Hematopoietic multipotent progenitor cell treated with erythropoietin and hydrocortisone succinate and interleukin-3 and kit ligand, for 15 days (in vitro differentiated cells): ENCODE data around the gene TGFBI.

Source experiments
- DNase-seq: peaks from one replicate; pipeline ENCODE4 v3.0.0-alpha.2; 2015; ENCODE audit warnings: low spot score

Gene TGFBI

DNA sequence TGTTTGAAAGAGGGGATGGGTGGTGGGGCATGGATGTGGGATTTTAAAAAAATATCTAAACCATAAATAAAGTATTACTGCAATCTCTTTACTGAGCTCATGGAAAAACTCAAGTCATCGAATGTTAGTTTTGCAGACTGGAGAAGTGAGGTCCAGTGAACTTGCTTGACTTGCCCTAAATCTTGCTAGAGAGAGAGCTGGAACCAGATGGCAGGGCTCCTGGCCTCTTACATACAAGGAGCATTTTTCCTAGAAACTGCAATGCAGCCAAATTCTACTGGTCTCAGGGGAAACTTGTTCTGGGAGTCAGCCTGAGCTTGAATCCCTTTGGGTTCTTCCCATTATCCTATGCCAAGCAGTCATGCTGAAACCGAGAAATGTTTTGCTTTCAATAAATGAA is 2.9 kb upstream of the TGFBI start:
- no peak for DNase-seq

GRCh38 chr5:136026636-136027035 is 2.2 kb upstream of the TGFBI start:
- no peak for DNase-seq

DNA sequence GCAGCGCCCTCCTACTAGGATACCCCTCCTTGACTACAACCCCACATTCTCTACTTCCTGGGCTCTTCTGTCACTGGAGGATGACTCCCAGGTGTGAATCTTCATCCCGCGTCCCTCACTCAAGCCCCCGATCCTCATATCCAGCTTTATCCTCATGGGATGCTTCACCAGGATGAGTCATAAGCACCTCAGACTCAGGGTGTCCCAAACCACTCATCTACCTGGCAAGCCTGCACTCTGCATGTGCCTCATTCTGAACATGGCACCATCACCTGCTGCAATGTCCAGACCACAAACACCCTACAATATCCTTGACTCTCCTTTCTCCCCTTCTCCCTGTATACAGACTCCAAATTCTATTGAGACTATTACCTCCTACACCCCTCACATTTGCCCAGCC is 1.5 kb upstream of the TGFBI start:
- DNase-seq = no peak

GRCh38 chr5:136028090-136028489 is 698 bp upstream of the TGFBI start:
- no peak for DNase-seq

DNA sequence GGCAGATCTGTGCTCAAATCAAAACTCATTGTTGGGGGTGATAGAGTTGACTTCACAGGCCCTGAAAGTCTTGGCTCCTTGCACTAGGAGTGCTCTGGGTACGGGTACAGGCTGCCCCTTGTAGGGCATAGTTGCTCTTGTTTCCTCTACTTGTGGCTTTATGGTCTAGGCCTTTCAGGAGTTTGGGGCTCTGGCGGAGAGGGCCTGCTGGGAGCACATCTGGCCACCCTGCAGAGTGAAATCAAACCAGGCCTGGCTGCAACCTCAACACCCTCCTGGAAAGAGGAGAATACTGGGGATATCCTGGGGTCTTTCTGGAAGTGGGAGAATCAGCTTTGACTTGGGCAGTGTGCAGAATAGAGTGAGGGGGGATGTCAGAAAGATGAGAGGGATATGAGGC is 1.5 kb downstream of the TGFBI start:
- DNase-seq = no peak

DNA sequence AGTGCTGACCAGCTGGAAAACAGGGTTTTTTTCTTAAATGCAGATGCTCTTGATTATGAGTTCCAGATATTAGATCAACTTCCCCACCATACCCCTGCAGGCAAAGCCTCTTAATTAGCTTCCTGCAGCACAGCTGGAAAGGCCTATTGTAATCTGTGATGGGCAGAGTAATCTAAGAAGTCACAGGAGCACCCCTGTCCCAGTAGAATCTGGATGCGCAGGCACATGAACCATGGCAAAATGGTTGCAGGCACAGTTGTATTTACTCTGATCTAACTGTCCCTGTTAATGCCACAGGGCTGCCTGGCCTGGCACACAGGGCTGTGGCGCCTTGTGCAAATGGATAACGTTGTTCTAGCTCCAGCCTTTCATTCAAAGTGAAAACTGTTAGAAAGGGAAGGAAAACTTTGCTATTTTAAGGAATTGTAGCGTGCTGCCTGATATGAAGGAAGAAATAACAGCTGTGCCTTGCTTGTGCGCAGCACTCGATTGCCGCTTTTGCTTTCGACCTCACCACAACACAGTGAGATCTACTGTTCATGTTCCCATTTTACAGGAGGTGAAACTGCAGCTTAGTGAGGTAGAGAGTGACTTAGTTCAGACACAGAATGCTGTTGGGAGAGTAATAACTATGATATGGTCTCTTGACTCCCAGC is 2.3 kb downstream of the TGFBI start:
- DNase-seq = no peak

DNA sequence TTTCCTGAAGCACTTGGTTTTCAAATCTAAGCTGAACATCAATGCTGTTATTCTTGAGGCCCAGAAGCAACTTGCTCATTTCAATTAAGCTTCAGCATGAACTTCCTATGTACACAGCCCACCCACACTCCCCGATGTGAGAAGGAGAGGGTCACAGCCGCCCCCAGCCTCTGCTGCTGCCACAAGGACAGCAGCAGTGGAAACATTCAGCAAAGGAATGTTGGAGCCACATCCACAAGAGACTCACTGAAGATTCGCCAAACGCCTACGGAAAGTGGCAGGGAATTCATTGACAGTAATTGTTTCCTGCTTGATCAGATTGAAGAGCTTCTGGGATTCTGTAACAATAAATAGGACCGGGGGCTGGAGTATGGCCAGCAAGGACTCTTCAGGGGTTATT is 2.9 kb downstream of the TGFBI start:
- no peak for DNase-seq

DNA sequence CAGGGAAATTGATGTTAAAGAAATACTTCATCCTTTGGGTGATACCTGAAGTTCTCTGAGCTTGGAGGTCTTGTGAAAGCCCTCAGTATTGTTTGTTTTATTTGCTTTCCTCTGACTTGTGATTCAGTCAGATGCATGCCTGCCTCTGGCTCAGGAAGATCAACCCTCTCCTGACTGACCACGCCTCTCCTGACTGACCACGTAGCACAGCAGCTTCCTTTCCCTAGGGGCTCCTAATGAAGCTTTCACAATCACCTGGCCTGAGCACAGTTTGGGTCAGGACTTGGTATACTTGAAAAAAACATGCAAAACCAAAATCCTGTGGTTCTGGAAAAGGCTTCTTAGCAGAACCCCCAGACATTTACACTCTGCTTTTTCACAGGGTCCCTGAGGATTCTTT is 3.8 kb downstream of the TGFBI start:
- DNase-seq = no peak

DNA sequence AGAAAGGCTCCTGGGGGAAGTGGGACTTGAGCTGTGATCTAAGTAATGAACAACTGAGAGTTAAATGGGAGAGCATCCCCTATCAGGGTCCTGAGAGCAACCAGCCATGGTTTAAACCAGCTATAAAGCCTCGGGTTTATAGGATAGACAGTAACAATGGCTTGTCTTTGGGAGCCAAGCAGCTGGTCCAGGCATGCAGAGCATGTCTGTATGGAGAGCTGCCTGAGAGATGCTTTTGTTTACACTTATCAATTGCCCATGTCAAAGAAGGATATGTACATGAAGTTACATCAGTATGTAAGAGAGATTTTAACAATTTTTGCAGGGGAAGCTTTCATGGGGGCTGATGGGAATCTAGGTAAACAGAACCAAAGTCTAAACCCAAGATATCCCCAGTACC is 4.4 kb downstream of the TGFBI start:
- no peak for DNase-seq

GRCh38 chr5:136033848-136034247 is 5.1 kb downstream of the TGFBI start:
- no peak for DNase-seq

DNA sequence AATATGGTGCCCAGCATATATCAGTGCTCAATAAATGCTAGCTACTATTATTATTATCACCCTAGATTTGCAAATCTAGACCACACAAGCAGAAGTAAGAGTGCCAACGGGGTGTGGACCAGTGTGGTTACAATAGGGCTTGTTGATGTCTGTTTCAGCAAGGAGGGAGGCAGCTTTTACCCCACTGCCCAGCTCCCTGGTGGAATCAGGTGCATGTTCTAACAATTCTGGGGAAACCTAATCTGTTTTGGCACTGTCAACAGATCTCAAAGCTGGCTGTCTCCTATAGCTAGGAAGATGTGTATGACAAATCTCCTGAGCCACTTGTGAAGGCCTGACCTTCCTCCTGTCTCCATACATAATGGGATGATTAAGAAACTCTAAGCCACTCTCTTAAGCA is 5.7 kb downstream of the TGFBI start:
- DNase-seq = no peak

DNA sequence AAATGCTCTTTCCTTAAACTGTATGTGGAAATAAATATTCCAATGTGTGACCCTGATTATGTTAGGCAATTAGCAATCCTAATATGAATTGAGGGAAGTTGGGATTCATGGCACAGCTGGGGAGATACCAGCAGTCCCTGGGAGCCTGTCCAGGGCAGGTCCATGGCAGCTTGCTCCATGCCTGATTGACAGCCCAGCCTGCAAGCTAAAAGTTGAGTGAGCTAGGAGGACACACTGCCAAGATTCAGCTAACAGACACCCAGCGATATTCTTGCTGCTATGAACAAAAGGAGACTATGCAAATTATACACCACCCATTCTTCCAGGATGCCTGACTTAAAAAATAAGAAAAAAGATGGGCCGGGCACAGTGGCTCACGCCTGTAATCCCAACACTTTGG is 6.2 kb downstream of the TGFBI start:
- DNase-seq = no peak

- DNase-seq = no peak
These were observed 7.0 kb downstream of the TGFBI start for GRCh38 chr5:136035837-136036236.

- DNase-seq = no peak
These were observed 7.6 kb downstream of the TGFBI start for GRCh38 chr5:136036293-136036911.

GRCh38 chr5:136037001-136037705 is 8.4 kb downstream of the TGFBI start:
- no peak for DNase-seq

DNA sequence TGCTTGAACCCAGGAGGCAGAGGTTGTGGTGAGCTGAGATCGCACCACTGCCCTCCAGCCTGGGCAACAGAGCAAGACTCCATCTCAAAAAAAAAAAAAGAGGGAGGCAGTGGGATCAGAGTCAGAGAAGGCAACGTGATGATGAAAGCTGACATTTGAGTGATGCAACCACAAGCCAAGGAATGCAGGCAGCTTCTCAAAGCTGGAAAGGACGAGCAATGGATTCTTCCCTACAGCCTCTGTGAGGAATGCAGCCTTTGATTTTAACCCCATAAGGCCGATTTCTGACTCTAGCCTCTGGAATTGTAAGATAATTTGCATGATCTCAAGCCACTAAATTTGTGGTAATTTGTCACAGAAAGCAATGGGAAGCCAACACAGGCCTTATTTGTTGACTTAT is 9.8 kb downstream of the TGFBI start:
- no peak for DNase-seq

DNA sequence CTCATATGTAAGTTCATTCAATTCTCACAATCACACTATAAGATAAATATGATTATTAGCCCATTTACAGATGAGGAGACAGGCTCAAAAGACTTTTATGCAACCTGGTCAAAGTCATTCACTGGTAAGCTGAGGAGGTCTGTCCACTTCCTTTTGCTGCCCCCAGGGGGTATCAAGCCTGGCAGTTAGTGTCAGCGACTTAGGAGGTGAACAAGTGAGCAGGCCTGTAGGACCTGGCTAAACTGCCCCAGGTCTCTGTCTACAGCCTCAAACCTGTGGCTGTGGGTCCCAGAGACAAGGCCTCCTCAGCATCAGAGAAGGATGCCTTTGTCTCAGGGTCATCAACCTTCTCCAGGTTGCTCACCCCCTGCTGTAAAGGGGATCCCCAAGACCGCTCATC is 10.4 kb downstream of the TGFBI start:
- DNase-seq = no peak

DNA sequence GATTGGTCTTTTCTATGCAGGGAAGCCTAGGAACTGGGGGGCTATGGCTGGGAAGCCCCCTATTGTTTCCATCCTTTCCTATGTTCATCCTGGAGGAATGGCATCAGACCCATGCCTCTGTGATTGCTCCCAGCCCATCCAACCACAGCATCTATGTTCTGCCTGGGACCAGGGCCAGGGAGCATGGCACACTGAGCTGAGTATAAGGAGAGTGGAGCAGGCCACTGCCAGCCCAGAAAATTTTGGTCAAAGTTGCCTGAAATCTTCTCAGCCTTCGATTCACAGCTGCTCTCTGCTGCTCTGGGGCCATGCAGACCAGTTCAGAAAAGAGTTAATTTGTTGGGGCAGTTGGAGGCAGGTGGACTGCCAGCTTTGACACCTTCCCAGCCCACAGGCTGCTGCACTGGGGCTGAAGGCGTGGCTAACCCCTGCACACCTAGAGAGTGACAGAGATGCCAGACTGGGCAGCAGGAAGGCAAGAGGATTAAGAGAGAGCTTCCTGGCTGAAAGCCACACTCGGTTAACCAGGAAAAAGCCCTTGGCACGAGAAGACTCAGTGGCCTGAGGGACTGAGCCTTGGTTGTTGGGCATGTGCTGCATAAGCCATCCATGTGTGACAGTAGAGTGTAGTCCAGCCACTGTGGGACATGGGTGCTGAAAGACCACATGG is 12.1 kb downstream of the TGFBI start:
- no peak for DNase-seq

- DNase-seq = no peak
These were observed 13.4 kb downstream of the TGFBI start for GRCh38 chr5:136042156-136042555.

DNA sequence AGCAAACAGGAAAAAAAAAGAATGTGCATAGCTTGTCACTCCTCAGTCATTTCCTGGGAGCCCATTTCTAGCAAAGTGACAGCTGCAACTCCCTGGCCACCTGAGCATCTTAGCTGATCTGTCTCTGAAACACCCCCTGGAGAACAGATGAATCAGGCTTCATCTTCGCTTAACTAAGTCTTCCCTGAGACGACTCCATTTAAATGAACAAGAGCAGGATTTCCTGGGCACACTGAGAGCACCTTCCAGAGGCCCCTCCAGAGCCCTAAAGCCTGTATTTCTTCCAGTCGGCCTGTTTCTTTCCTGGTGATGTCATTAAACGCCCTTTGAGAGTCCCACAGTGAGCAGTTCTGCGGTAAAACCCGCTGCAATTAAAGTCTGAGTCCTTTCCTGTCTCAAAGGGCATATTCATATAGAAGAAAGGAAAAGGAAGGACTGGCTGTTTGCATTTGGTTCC is 13.9 kb downstream of the TGFBI start:
- DNase-seq = no peak

DNA sequence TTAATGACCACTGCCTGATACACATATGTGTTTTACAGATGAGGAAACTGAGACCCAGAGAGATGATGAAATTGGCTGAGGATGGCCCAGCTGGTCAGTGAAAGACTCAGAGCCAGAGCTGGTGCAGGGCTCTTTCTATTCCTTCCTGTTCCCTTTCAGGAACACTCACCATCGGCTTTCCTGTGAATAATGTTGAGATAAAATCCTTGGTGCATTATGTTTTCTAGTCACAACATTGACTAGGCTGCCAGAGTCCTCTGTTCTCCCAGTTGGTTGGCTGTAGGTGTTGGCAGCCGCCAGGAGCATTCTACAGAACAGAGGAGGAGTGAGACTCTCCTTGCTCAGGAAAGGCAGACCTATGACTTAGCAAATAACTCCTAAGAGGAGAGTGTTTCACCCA is 14.8 kb downstream of the TGFBI start:
- DNase-seq = no peak

GRCh38 chr5:136043968-136044610 is 15.3 kb downstream of the TGFBI start:
- no peak for DNase-seq
